Ovary (tissue), 9 donors: Measurements from ENCODE around the gene PRDM16. TPM values are rescaled to one million over a fixed set of nuclear protein-coding genes. Genes with fewer than 3 reads are reported as not detected.

Source experiments
- DNase-seq, 5 donors: peaks; one replicate each; pipeline ENCODE4 v3.0.0-alpha.2; 2019 to 2020
- H3K27ac ChIP-seq, 2 donors: fragments of 200-600 bp; one replicate each; pipeline versions ENCODE4 v1.5.1 to v1.8.0; 2019 to 2022
- H3K27me3 ChIP-seq: fragments of 200-600 bp; one replicate; pipeline ENCODE4 v1.8.0; 2022
- H3K36me3 ChIP-seq: fragments of 200-600 bp; sonication (generic); one replicate; pipeline ENCODE4 v1.5.1; 2019
- H3K4me1 ChIP-seq: one replicate; pipeline ENCODE4 v1.8.1; 2013; ENCODE audit warnings: mild to moderate bottlenecking, moderate library complexity; ENCODE audit not compliant: insufficient read depth
- H3K4me3 ChIP-seq: fragments of 200-600 bp; sonication (generic); one replicate; pipeline ENCODE4 v1.5.1; 2017
- H3K9me3 ChIP-seq, 2 donors: fragments of 200-600 bp in 1 of 2; sonication (generic) in 1 of 2; one replicate each; pipeline versions ENCODE4 v1.5.1 to v1.8.1; 2013 to 2019; ENCODE audit warnings: mild to moderate bottlenecking in 1 of 2, moderate library complexity in 1 of 2
- CTCF ChIP-seq, 3 donors: fragments of 450-650 bp in 2 of 3; fragments of 200-600 bp in 1 of 3; IDR thresholded peaks; one replicate each; pipeline versions ENCODE4 v1.5.1 to v1.8.0; 2016 to 2022; ENCODE audit warnings: antibody characterized with exemption in 3 of 3, mild to moderate bottlenecking in 1 of 3
- EP300 ChIP-seq: sonication (generic); formaldehyde crosslinking; IDR thresholded peaks from one replicate; pipeline ENCODE4 v1.6.1; 2017; ENCODE audit warnings: antibody characterized with exemption
- POLR2A ChIP-seq: fragments of 450-650 bp; IDR thresholded peaks from one replicate; pipeline ENCODE4 v1.6.1; 2017; ENCODE audit warnings: antibody characterized with exemption, mild to moderate bottlenecking, moderate library complexity
- WGBS, 3 donors: extraction: QIAGEN DNeasy Blood & Tissue Kit in 1 of 3; methylation state at CpG; one replicate each; pipeline versions ENCODE4 v1.1.5 to v1.1.7; 2013 to 2017; 5-methylcytosine and 5-hydroxymethylcytosine counted together
- intact Hi-C, 4 donors: fragments of 100-400 bp; cut with DNase I; formaldehyde crosslinking; loops; one replicate each; pipeline versions ENCODE4 v1.11.0 to v1.15.1; 2022 to 2023
- polyA plus RNA-seq, 2 donors: library from polyadenylated mRNA; stranded (reverse); fragments of 200-250 nt in 1 of 2; fragments of 350-450 nt in 1 of 2; fragmentation: Illumina TruSeq in 1 of 2; extraction: RNeasy Lipid Tissue Mini Kit (QIAGEN cat#74804) in 1 of 2; gene quantifications; one replicate each; pipeline ENCODE4 v1.2.3, GENCODE V29; 2013 to 2014
- total RNA-seq, 7 donors: library from RNA; depleted of rRNA in 2 of 7; stranded (reverse); fragments of >200 nt in 2 of 7; fragmentation: NEBNext Ultra II Directional in 3 of 7; extraction: Animal tissue kit (Norgen Biotek cat#: 25700) in 3 of 7; gene quantifications; one replicate each; pipeline versions ENCODE4 v1.1.0 to v1.2.4, GENCODE V29; 2016 to 2023
- donor health status: DM: no; HTN: no; CAD: no; lungs with moderate emphysema.
- donor health status: DM: no; HTN: no; CAD: no.
- donor health status: Bipolar disorder and iron deficiency.
- donor health status: DM: yes; HTN: yes; CAD: no.
- donor health status: DM: no; HTN: no; CAD: no.
- donor health status: DM: yes; HTN: yes; CAD: no.

PRDM16 gene
- total and polyA plus RNA-seq, 9 donors = 1.1 to 17.3 (median 3.9) TPM

DNA sequence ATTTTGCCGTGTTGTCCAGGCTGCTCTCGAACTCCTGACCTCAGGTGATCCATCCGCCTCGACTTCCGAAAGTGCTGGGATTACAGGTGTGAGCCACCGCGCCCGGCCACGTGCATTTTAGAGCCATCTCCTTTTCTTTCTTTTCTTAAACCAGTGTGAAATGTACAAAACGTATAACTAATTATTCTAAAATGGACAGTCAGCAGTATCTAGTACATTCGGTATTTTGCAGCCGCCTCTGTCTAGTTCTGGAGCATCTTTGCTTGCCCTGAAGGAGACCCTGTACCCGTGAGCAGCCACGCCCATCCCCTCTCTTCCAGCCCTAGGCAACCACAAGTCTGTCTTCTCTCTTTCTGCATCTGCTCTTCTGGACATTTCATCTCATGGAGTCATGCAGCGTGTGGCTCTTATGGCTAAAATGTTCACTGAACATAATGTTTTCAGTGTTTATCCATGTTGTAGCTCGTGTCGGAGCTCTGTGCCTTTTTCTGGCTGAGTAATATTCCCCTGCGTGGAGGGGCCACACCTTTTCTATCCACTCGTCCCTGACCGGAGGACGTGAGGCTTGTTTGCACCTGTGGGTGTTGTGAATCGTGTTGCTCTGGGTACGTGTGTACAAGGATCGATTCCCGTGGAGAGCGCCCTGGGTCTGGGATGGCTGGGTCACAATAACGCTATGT, 198.0 kb downstream of the PRDM16 start:
- WGBS, 3 donors = 83 to 86% (median 83%) methylated on average over 27 of the region's 27 CpGs
- H3K36me3 ChIP-seq = no peaks in the 10 kb centered on the region
- DNase-seq = no peak
- H3K9me3 ChIP-seq = no peaks in the 10 kb centered on the region
- no peak overlapping the region for H3K4me3 ChIP-seq
- no peaks in the 10 kb centered on the region for H3K4me1 ChIP-seq
- TF ChIP-seq POLR2A = no peak
- no peak for TF ChIP-seq EP300
- TF ChIP-seq CTCF (IDR thresholded peaks at IDR 0.05) = no peak
- no peak overlapping the region for H3K27ac ChIP-seq
- H3K27me3 ChIP-seq = no peaks in the 10 kb centered on the region
- intact Hi-C loops = no loop called here

DNA sequence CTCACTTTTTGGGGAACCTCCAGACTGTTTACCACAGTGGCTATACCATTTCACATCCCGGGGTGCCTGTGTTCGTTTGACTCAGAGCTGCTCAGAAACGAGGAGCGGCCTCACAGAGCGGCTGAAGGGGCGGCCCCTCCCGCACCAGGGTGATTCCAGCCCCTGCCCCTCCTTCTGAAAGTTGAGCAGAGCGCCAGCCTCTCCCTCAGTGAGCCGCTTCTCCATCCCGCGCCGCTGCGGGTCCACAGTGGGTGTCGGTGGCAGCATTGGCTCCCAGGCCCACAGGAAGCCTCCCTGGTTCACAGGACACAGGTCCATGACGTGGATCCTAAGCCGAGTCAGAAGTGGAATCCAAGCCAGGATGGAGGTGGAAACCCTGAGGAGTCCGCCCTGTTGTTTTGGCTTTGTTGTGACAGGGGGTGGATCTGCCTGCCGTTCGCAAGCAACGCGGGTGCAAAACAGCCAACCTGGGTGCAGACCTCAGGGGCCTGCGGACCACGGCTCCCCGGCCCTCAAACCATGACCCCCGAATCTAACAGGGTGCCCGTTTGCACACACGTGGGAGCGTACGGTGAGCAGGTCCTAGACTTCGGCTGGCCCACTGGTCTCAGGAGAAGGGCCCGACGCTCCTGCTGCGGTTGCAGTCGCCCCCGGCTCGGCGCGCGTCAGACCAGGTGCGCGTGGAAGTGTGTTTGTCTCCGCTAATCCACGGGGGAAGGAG, 198.7 kb downstream of the PRDM16 start:
- H3K27me3 ChIP-seq = no peaks in the 10 kb centered on the region
- TF ChIP-seq EP300 (no peak), CTCF (IDR thresholded peaks at IDR 0.05) (no peak), POLR2A (no peak)
- 78 to 84% (median 81%) methylated on average over 43 of the region's 43 CpGs for WGBS, 3 donors

DNA sequence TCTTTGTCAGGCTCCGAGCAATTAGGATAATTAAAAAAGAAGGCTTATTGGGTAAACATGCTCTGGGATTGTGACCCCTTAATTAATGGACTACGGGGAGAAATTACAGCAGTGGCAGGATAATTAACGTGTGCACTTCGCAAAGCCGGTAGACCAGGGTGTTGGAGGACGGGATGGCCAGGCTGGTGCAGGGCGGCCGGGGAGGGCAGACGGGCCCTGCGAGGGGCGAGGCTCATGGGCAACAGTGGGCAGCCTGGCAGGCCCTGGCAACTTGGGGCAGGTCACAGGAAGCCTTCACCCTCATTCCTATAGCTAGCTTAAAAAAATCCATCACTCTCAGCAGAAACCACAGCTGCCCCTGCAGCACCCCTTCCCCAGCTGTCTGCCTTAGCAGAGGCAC, 199.3 kb downstream of the PRDM16 start:
- DNase-seq = no peak
- WGBS, 3 donors = 63 to 74% (median 73%) methylated on average over 11 of the region's 11 CpGs
- no peak overlapping the region for H3K4me3 ChIP-seq
- no peaks in the 10 kb centered on the region for H3K4me1 ChIP-seq
- no peak overlapping the region for H3K27ac ChIP-seq
- intact Hi-C loops = no loop called here
- TF ChIP-seq POLR2A (no peak), CTCF (IDR thresholded peaks at IDR 0.05) (no peak), EP300 (no peak)
- no peaks in the 10 kb centered on the region for H3K9me3 ChIP-seq
- H3K27me3 ChIP-seq = no peaks in the 10 kb centered on the region
- no peaks in the 10 kb centered on the region for H3K36me3 ChIP-seq

More for the DNA sequence above, 198.7 kb downstream of the PRDM16 start:
- intact Hi-C loops = no loop called here
- Histone ChIP-seq H3K27ac (no peak overlapping the region), H3K9me3 (no peaks in the 10 kb centered on the region), H3K36me3 (no peaks in the 10 kb centered on the region), H3K4me3 (no peak overlapping the region), H3K4me1 (no peaks in the 10 kb centered on the region)
- no peak for DNase-seq

GRCh38 chr1:3270403-3271245, 201.6 kb downstream of the PRDM16 start:
- intact Hi-C loops = no loop called here
- no peak overlapping the region for H3K27ac ChIP-seq
- no peaks in the 10 kb centered on the region for H3K36me3 ChIP-seq
- no peaks in the 10 kb centered on the region for H3K27me3 ChIP-seq
- 42 to 47% (median 44%) methylated on average over 27 of the region's 27 CpGs for WGBS, 3 donors
- no peaks in the 10 kb centered on the region for H3K4me1 ChIP-seq
- no peaks in the 10 kb centered on the region for H3K9me3 ChIP-seq
- TF ChIP-seq EP300 (no peak), CTCF (IDR thresholded peaks at IDR 0.05) (no peak), POLR2A (no peak)
- DNase-seq = peak in 2 of 5 donors; percentile 23 to 57
- no peak overlapping the region for H3K4me3 ChIP-seq
